AG09309 (cell line): ENCODE data around the gene NOL4L.

Experiments
- DNase-seq: peaks from one replicate; pipeline ENCODE4 v3.0.0-alpha.2; 2010; ENCODE audit warnings: low read depth
- H3K4me3 ChIP-seq: 2 replicates; pipeline ENCODE4 v1.5.1; 2011; ENCODE audit warnings: mild to moderate bottlenecking, low read depth, low read length, moderate library complexity; ENCODE audit not compliant: control insufficient read depth
- TF ChIP-seq, protein P1 (sequence below): IDR thresholded peaks from 2 replicates; pipeline ENCODE4 v1.5.1; 2011; ENCODE audit warnings: mild to moderate bottlenecking, low read depth, low read length, inconsistent platforms; ENCODE audit not compliant: insufficient read depth, control insufficient read depth; ENCODE audit errors: missing control alignments

The NOL4L gene

DNA sequence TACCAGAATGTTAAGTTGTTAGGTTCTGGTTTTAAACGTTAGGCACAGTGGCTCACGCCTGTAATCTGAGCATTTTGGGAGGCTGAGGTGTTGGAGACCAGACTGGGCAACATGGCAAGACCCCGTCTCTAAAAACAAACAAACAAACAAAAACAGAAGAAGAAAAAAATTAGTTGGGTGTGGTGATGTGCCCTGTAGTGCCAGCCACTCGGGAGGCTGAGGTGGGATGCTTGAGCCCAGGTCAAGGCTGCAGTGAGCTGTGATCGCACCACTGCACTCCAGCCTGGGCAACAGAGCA lies 19.4 kb downstream of the NOL4L start:
- TF ChIP-seq, protein P1, sequence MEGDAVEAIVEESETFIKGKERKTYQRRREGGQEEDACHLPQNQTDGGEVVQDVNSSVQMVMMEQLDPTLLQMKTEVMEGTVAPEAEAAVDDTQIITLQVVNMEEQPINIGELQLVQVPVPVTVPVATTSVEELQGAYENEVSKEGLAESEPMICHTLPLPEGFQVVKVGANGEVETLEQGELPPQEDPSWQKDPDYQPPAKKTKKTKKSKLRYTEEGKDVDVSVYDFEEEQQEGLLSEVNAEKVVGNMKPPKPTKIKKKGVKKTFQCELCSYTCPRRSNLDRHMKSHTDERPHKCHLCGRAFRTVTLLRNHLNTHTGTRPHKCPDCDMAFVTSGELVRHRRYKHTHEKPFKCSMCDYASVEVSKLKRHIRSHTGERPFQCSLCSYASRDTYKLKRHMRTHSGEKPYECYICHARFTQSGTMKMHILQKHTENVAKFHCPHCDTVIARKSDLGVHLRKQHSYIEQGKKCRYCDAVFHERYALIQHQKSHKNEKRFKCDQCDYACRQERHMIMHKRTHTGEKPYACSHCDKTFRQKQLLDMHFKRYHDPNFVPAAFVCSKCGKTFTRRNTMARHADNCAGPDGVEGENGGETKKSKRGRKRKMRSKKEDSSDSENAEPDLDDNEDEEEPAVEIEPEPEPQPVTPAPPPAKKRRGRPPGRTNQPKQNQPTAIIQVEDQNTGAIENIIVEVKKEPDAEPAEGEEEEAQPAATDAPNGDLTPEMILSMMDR = no peak
- DNase-seq = no peak
- no peak overlapping the region for H3K4me3 ChIP-seq

DNA sequence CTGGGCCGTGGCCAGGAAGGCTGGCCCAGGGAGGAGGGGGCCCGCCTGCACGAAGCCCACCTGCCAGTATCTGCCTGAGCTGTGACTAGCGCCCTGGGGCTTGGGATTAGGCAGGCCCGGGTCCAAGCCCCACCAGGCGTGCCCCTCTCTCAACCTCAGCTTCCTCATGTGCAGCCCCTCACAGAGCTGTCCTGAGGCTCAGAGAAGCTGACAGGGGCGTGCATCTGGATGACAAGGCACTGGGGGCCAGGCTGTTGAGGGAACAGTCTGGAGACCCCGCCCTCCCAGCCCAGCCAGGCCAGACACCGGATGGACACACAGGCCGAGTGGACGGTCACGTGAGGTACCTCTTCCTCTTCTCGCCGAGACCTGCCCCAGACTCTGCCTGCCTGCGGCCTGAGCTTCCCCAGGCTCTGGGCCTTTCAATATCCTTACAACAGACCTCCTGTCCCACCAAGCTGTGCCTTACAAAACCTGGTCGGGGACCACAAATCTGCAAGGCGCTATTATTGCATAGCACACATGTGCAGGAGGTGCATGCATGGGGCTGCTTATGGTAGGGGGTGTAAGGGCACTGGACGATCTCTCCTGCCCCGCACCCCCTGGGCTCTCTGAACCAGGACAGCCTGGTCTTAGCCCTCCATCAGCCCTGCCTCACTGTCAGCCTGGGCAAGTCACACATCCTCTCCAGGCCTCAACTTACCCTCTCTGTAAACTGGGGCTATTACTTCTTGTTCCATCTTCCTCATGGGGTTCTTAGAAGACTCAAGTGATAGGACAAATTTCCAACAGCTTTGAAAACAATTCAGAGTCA lies 20.0 kb downstream of the NOL4L start:
- TF ChIP-seq, protein P1 = no peak
- H3K4me3 ChIP-seq = no peak overlapping the region
- DNase-seq = no peak

DNA sequence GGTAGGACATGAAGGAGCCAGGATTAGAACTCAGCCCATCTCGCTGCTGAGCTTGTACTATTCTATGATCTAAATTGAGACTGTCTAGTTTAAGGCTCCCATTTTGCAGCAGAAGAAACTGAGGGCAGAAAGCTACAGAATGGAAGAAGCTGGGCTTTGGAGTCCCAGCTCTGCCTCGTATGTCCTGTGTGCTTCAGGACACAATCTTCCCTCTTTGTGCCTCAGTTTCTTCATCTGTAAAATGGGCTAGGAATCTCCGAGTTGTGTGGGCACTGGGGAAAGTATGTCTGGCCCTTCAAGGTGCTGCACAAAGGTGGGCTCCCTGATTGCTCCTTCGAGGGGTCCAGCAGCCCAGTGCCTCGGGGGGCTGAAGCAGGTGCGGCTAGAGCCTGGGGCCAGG lies 20.7 kb downstream of the NOL4L start:
- TF ChIP-seq, protein P1 = no peak
- DNase-seq = no peak
- H3K4me3 ChIP-seq = no peak overlapping the region

DNA sequence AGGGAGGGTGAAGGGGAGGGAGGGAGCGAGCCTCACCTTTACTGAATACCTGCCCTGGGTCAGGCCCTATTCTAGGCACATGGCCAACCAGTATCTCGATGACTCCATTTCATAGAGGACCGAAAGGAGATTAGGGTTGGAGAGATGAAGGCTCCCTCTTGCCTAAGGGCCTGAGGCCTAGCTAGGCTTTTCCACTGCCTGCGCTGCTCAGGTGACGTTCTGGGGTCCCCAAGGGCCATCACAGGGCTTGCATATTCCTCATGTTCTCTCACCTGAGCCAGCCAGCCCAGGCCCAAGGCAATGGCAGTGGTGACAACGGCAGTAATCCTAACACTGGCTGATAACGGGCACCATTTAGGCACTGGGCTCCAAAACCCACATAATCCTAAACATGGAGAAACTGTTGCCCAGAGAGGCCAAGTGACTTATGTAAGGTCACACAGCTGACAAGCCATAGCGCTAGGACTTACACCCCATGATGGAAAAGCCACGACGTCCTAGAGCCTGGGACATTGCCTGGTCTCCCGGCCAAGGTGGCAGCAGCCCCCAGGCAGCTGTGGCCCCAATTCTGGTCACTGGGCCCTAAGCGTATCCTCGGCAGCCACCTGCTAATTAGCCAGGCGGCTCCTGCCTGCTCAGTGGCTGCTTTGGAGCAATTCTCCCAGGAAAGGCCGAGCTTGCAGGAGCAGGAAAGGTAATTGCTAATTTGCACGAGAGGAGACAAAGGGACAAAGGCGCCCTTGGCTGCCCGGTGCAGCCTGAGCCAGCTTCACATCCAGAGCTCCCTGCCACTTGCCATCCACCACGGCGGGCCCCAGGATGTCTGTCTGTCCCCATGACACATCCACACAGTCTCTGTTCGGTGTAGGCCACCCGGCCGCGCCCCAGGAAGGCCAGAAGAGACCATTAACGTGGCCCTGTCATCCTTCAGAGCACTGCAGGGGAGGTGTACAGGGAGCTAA lies 21.5 kb downstream of the NOL4L start:
- no peak for DNase-seq
- H3K4me3 ChIP-seq = no peak overlapping the region
- TF ChIP-seq, protein P1 = no peak

DNA sequence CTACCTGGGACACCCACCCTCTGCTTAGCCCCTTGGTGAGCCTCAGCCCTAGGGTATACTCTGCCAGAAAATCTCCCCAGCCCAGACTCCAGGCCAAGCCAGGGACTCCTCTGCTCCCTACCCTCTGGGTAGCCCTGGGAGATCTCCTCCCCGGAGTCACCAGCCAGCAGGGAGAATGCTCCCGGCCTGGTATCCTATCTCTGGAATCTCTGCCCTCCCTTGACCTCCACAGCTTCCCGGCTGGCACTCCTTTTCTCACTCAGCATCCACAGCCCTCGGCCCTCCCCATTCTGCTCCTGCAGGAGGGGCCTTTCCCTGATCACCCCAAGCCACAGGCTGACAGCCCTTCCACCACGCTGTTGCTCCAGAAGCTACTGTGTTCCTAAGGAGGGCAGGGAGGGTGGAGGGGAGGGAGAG lies 22.6 kb downstream of the NOL4L start:
- H3K4me3 ChIP-seq = no peak overlapping the region
- TF ChIP-seq, protein P1 = no peak
- no peak for DNase-seq

DNA sequence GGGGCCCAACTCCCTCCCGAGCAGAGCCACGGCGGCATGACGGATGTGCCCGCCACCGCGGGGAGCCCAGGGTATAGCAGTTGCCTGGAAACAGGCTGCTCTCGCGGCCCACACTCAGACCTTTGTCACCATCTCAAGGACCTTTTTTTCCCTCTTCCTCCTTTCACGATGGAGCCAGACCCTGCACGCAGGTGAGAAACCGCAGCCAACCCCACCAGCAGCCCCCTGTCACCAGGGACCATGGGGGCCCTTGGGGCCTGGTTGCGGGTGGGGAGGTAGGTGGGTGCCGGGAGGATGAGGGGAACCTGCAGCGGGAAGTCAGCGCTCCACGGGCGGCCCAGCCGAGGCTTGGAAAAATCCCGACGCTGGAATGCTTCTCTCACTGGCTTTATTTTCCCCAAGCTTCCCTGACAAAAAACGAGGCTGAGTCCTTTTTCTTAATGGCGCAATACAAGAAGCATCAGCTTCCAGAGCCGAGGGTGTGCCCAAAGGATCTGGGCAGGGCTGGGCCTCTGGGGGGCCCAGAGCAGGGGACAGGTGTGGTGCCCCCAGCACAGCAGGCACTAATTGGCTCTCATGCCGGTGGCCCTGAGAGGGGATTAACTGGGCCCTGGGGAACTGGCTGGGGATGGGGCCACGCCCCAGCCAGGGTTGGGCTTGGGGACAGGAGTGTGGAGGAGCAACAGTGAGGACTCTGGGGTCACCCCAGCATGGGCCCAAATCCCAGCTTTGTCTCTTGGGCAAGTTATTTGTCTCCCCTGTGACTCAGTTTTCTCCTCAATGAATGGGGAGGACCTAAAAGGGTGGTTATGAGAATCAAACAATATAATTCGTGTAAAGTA lies 23.9 kb downstream of the NOL4L start:
- H3K4me3 ChIP-seq = no peak overlapping the region
- DNase-seq = no peak
- TF ChIP-seq, protein P1 = no peak
